Cerebellar cortex (tissue), 1 donor: ENCODE data around the gene SWT1.
A peak's percentile ranks its signal among the peaks of the same experiment; 100 is the strongest.

Experiments
- DNase-seq: peaks from one replicate; pipeline ENCODE4 v3.0.0-alpha.2; 2015; ENCODE audit warnings: low spot score

Gene SWT1

GRCh38 chr1:185289880-185290279 lies 132.9 kb downstream of the SWT1 start:
- no peak for DNase-seq

- DNase-seq, result no peak
Observed at GRCh38 chr1:185291159-185291558, 134.2 kb downstream of the SWT1 start.

- DNase-seq, result no peak
Observed at GRCh38 chr1:185291652-185292051, 134.7 kb downstream of the SWT1 start.

- DNase-seq, result no peak
Observed at GRCh38 chr1:185292237-185292636, 135.3 kb downstream of the SWT1 start.

- no peak for DNase-seq
Observed at GRCh38 chr1:185293967-185294542, 137.1 kb downstream of the SWT1 start.

- no peak for DNase-seq
Observed at GRCh38 chr1:185295091-185295490, 138.1 kb downstream of the SWT1 start.

- no peak for DNase-seq
Observed at GRCh38 chr1:185297982-185298381, 141.0 kb downstream of the SWT1 start.

- DNase-seq, result no peak
Observed at GRCh38 chr1:185300152-185300551, 143.2 kb downstream of the SWT1 start.

GRCh38 chr1:185305419-185305818 lies 148.5 kb downstream of the SWT1 start:
- DNase-seq, result no peak

GRCh38 chr1:185308126-185308525 lies 151.2 kb downstream of the SWT1 start:
- DNase-seq, result no peak

GRCh38 chr1:185309566-185309965 lies 152.6 kb downstream of the SWT1 start:
- DNase-seq, result no peak

- no peak for DNase-seq
Observed at GRCh38 chr1:185311589-185312225, 154.7 kb downstream of the SWT1 start.

GRCh38 chr1:185312361-185313138 lies 155.6 kb downstream of the SWT1 start:
- no peak for DNase-seq

- no peak for DNase-seq
Observed at GRCh38 chr1:185314411-185314810, 157.4 kb downstream of the SWT1 start.

GRCh38 chr1:185315445-185316071 lies 158.6 kb downstream of the SWT1 start:
- DNase-seq, result no peak

GRCh38 chr1:185316163-185317033 lies 159.4 kb downstream of the SWT1 start:
- peak; percentile 86 for DNase-seq

GRCh38 chr1:185317034-185317885 lies 160.3 kb downstream of the SWT1 start, which contains the start of gene IVNS1ABP:
TSS of gene IVNS1ABP (minus strand) at chr1:185317243. CDS start at chr1:185309493, 7,750 bp downstream.
- peak; percentile 96 for DNase-seq

GRCh38 chr1:185317886-185318310 lies 160.9 kb downstream of the SWT1 start:
- DNase-seq, result no peak

GRCh38 chr1:185318431-185319138 lies 161.6 kb downstream of the SWT1 start:
- DNase-seq, result no peak

GRCh38 chr1:185319139-185319475 lies 162.1 kb downstream of the SWT1 start:
- no peak for DNase-seq
